ENCODE measurements around the gene EIF1. TPM values are rescaled to one million over a fixed set of nuclear protein-coding genes. Genes with fewer than 3 reads are reported as not detected.
"Not testable (repeated sequence)": the region's sequence is repeated elsewhere in the genome, so short reads cannot be mapped to it uniquely, and the experiment has no call there.

EIF1 gene
- total RNA-seq, 2 donors from 2014 or later, result 574 to 740 TPM

- peak overlapping the region; percentile 84 for H3K27ac ChIP-seq
- peak overlapping the region; percentile 41 for H3K4me3 ChIP-seq
- peak; percentile 97 for TF ChIP-seq CTCF (IDR thresholded peaks at IDR 0.05)
- H3K9ac ChIP-seq (ENCODE audit: low read depth in 2 of 2, low read length in 2 of 2), result peak overlapping the region; percentile 81 to 91
- no peaks in the 10 kb centered on the region for H3K27me3 ChIP-seq
- intact Hi-C loops (cut with DNase I), result no loop called here
- no peaks in the 10 kb centered on the region for H3K36me3 ChIP-seq
- peak; percentile 92 for DNase-seq
- H3K4me1 ChIP-seq, result no peaks in the 10 kb centered on the region
- H3K9me3 ChIP-seq, result no peaks in the 10 kb centered on the region
Observed at GRCh38 chr17:41666708-41667279, 21.9 kb upstream of the EIF1 start.

- peak overlapping the region; percentile 84 for H3K27ac ChIP-seq
Observed at GRCh38 chr17:41667280-41668041, 21.2 kb upstream of the EIF1 start.

GRCh38 chr17:41672153-41672552, 16.5 kb upstream of the EIF1 start:
- TF ChIP-seq CTCF (IDR thresholded peaks at IDR 0.05), result no peak
- intact Hi-C loops (cut with DNase I), result no loop called here
- Histone ChIP-seq H3K9me3 (no peaks in the 10 kb centered on the region), H3K4me3 (no peak overlapping the region), H3K36me3 (no peaks in the 10 kb centered on the region), H3K27ac (no peak overlapping the region), H3K4me1 (no peaks in the 10 kb centered on the region), H3K9ac (ENCODE audit: low read depth in 2 of 2, low read length in 2 of 2) (no peak overlapping the region), H3K27me3 (no peaks in the 10 kb centered on the region)
- DNase-seq, result no peak

More at GRCh38 chr17:41667280-41668041, 21.2 kb upstream of the EIF1 start:
- peak; percentile 25 for DNase-seq
- no peaks in the 10 kb centered on the region for H3K36me3 ChIP-seq
- no peaks in the 10 kb centered on the region for H3K9me3 ChIP-seq
- no peak for TF ChIP-seq CTCF (IDR thresholded peaks at IDR 0.05)
- H3K4me3 ChIP-seq, result peak overlapping the region; percentile 41
- intact Hi-C loops (cut with DNase I), result no loop called here
- H3K4me1 ChIP-seq, result no peaks in the 10 kb centered on the region
- no peaks in the 10 kb centered on the region for H3K27me3 ChIP-seq
- H3K9ac ChIP-seq (ENCODE audit: low read depth in 2 of 2, low read length in 2 of 2), result peak overlapping the region in 1 of 2 donors; percentile 91

GRCh38 chr17:41675157-41676057, 13.3 kb upstream of the EIF1 start:
- H3K36me3 ChIP-seq; H3K9ac ChIP-seq (ENCODE audit: low read depth in 2 of 2, low read length in 2 of 2); H3K4me3 ChIP-seq; H3K27me3 ChIP-seq; intact Hi-C loops (cut with DNase I); H3K9me3 ChIP-seq; H3K27ac ChIP-seq; DNase-seq; H3K4me1 ChIP-seq: not testable (repeated sequence)

GRCh38 chr17:41676058-41676419, 12.6 kb upstream of the EIF1 start:
- Histone ChIP-seq H3K36me3 (no peaks in the 10 kb centered on the region), H3K4me1 (no peaks in the 10 kb centered on the region), H3K9me3 (no peaks in the 10 kb centered on the region), H3K4me3 (no peak overlapping the region), H3K27me3 (no peaks in the 10 kb centered on the region), H3K9ac (ENCODE audit: low read depth in 2 of 2, low read length in 2 of 2) (no peak overlapping the region), H3K27ac (no peak overlapping the region)
- no peak for TF ChIP-seq CTCF (IDR thresholded peaks at IDR 0.05)
- intact Hi-C loops (cut with DNase I), result no loop called here
- DNase-seq, result no peak
